NCI-H510A (cell line): ENCODE data around the gene LRRC3C.

Experiments
- DNase-seq: peaks from one replicate; lab custom pipeline; 2025; lab: John Stamatoyannopoulos, UW

LRRC3C gene

GRCh38 chr17:39974433-39974832, 46.9 kb downstream of the LRRC3C start:
- no peak for DNase-seq

- no peak for DNase-seq
These were observed 48.3 kb downstream of the LRRC3C start for GRCh38 chr17:39975801-39976200.

GRCh38 chr17:39979016-39979670, 51.6 kb downstream of the LRRC3C start:
- no peak for DNase-seq

GRCh38 chr17:39979893-39980350, 52.4 kb downstream of the LRRC3C start:
- DNase-seq, result no peak

- DNase-seq, result peak; percentile 98
These were observed 53.0 kb downstream of the LRRC3C start, which contains the start of gene PSMD3 for GRCh38 chr17:39980351-39981206. PSMD3 (plus strand) TSS chr17:39980807; CDS start chr17:39980971, 164 bp downstream.

- no peak for DNase-seq
These were observed 53.7 kb downstream of the LRRC3C start for GRCh38 chr17:39981207-39981741.

- no peak for DNase-seq
These were observed 54.3 kb downstream of the LRRC3C start for GRCh38 chr17:39981766-39982375.

GRCh38 chr17:39988206-39988810, 60.8 kb downstream of the LRRC3C start:
- DNase-seq, result no peak

GRCh38 chr17:39994448-39994847, 66.9 kb downstream of the LRRC3C start:
- DNase-seq, result no peak
